Body of pancreas (tissue), 4 donors: Measurements from ENCODE around the gene SLC25A29. TPM values are rescaled to one million over a fixed set of nuclear protein-coding genes. Genes with fewer than 3 reads are reported as not detected.

ENCODE experiments used
- ATAC-seq: fragments of 150-250 bp; one replicate; pipeline ENCODE4 v1.9.1; 2016
- DNase-seq, 4 donors: peaks; one replicate each; pipeline ENCODE4 v3.0.0-alpha.2; 2019
- H3K27ac ChIP-seq, 4 donors: fragments of 200-600 bp; sonication (generic); 1 replicate in 3 of 4; 2 replicates in 1 of 4; pipeline versions ENCODE4 v1.5.1 to v1.6.1; 2016 to 2019; ENCODE audit warnings: mild to moderate bottlenecking in 1 of 4, mixed read lengths in 1 of 4, moderate library complexity in 1 of 4
- H3K27me3 ChIP-seq, 2 donors: fragments of 200-600 bp; sonication (generic); one replicate each; pipeline ENCODE4 v1.6.0; 2016; ENCODE audit warnings: mild to moderate bottlenecking in 1 of 2
- H3K36me3 ChIP-seq, 2 donors: fragments of 200-600 bp; sonication (generic); replicated peaks in 1 of 2; 2 replicates each; pipeline ENCODE4 v1.5.1; 2016; ENCODE audit warnings: low read depth in 2 of 2; ENCODE audit not compliant: insufficient read depth in 1 of 2
- H3K4me1 ChIP-seq: fragments of 200-600 bp; sonication (generic); one replicate; pipeline ENCODE4 v1.6.0; 2016
- H3K4me3 ChIP-seq, 2 donors: fragments of 200-600 bp; sonication (generic); 1 replicate in 1 of 2; 2 replicates in 1 of 2; pipeline ENCODE4 v1.5.1; 2016 to 2019
- H3K9me3 ChIP-seq, 3 donors: fragments of 200-600 bp; sonication (generic); 1 replicate in 2 of 3; 2 replicates in 1 of 3; pipeline ENCODE4 v1.5.1; 2016
- POLR2A ChIP-seq, 3 donors: fragments of 450-650 bp; IDR thresholded peaks; one replicate each; pipeline ENCODE4 v1.6.1; 2016; ENCODE audit warnings: antibody characterized with exemption in 3 of 3, mild to moderate bottlenecking in 2 of 3
- WGBS, 2 donors: methylation state at CpG; one replicate each; pipeline ENCODE4 v1.1.5; 2017; 5-methylcytosine and 5-hydroxymethylcytosine counted together
- intact Hi-C: fragments of 100-400 bp; cut with DNase I; formaldehyde crosslinking; loops from one replicate; pipeline ENCODE4 v1.15.1; 2023
- total RNA-seq, 2 donors: library from RNA; depleted of rRNA; stranded (reverse); fragments of >200 nt; gene quantifications; one replicate each; pipeline ENCODE4 v1.1.0, GENCODE V29; 2016
- TF ChIP-seq, protein P1 (sequence below), 7 experiments: fragments of 450-650 bp in 4 of 7; fragments of 200-600 bp in 3 of 7; sonication (generic) in 3 of 7; IDR thresholded peaks; one replicate each; pipeline ENCODE4 v1.5.1; 2016 to 2019; ENCODE audit warnings: antibody characterized with exemption in 7 of 7

SLC25A29 gene
- total RNA-seq, 2 donors from 2014 or later = 25.2 to 63.9 TPM

DNA sequence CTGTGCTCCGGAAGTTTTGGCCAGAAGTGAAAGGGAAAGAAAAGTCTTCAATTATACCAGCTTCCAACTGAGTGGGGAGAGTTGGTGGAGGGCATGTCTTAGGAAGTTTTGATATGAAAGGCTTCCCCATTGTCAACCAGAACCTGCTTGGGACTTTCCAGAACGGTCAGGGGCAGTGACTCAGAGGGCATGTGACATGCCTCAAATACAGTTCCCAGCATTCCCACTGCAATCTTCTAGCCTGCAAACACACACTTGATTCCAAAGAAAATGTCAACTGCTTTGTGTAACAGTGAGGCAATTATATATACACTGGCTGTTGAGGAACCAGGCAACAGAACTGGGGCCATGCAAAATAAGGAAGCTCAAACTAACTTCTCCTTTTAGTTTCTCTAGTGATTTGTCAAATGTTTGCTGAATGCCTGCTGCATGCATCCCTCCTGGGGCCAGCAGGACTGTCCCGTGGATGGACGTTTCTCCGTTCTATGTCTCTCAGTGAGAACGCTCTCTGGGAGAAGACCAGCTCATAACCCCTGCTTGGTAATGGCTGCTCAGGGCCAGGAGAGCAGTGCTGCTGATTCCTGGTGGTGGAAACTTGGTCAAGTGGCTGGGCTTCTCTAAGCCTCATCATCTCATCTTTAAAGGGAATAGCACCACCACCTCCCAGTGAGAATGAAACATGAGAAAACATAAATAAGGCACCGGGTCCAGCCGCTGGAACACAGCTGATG, 35.2 kb upstream of the SLC25A29 start:
- H3K27me3 ChIP-seq = no peaks in the 10 kb centered on the region
- WGBS, 2 donors = 73 to 78% methylated on average over 8 of the region's 8 CpGs
- peak in 1 of 3 donors; percentile 17 for TF ChIP-seq POLR2A (IDR thresholded peaks at IDR 0.05)
- TF ChIP-seq, protein P1, sequence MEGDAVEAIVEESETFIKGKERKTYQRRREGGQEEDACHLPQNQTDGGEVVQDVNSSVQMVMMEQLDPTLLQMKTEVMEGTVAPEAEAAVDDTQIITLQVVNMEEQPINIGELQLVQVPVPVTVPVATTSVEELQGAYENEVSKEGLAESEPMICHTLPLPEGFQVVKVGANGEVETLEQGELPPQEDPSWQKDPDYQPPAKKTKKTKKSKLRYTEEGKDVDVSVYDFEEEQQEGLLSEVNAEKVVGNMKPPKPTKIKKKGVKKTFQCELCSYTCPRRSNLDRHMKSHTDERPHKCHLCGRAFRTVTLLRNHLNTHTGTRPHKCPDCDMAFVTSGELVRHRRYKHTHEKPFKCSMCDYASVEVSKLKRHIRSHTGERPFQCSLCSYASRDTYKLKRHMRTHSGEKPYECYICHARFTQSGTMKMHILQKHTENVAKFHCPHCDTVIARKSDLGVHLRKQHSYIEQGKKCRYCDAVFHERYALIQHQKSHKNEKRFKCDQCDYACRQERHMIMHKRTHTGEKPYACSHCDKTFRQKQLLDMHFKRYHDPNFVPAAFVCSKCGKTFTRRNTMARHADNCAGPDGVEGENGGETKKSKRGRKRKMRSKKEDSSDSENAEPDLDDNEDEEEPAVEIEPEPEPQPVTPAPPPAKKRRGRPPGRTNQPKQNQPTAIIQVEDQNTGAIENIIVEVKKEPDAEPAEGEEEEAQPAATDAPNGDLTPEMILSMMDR (IDR thresholded peaks at IDR 0.05) = no peak
- H3K4me1 ChIP-seq = peaks cover 15% of the 10 kb centered on the region
- peak; percentile 85 for ATAC-seq
- intact Hi-C loops = no loop called here
- DNase-seq = peak in 3 of 4 donors; percentile 37 to 78 (median 63)
- H3K4me3 ChIP-seq = no peak overlapping the region
- H3K27ac ChIP-seq = peak overlapping the region in 3 of 4 donors; percentile 37 to 83 (median 68)
- H3K36me3 ChIP-seq = peaks cover 0 to 9% of the 10 kb centered on the region in 2 donors
- no peaks in the 10 kb centered on the region for H3K9me3 ChIP-seq

DNA sequence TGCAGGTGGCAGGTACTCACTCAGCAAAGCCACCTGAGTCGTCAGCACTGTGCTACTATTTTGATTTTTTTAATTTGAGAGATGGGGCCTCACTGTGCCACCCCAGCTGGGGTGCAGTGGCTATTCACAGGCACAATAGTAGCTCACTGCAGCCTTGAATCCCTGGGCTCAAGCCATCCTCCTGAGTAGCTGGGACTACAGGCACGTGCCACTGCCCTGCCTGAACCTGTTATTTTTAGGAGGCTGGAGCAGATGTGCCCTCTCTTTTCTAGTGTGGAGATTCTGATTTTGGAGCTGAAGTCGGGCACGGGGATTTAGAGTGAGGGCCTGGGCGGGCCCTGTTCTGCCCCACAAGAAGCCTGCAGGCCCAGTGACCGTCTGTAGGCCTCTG, 34.2 kb upstream of the SLC25A29 start:
- intact Hi-C loops = no loop called here
- Histone ChIP-seq H3K27me3 (no peaks in the 10 kb centered on the region), H3K4me3 (no peak overlapping the region), H3K36me3 (peaks cover 0 to 6% of the 10 kb centered on the region in 2 donors), H3K9me3 (no peaks in the 10 kb centered on the region), H3K27ac (peak overlapping the region in 1 of 4 donors; percentile 83), H3K4me1 (peaks cover 15% of the 10 kb centered on the region)
- TF ChIP-seq, protein P1 (IDR thresholded peaks at IDR 0.05) = no peak
- TF ChIP-seq POLR2A (IDR thresholded peaks at IDR 0.05) = no peak
- DNase-seq = no peak
- ATAC-seq = no peak
- WGBS, 2 donors = 72 to 79% methylated on average over 5 to 6 of the region's 6 CpGs

DNA sequence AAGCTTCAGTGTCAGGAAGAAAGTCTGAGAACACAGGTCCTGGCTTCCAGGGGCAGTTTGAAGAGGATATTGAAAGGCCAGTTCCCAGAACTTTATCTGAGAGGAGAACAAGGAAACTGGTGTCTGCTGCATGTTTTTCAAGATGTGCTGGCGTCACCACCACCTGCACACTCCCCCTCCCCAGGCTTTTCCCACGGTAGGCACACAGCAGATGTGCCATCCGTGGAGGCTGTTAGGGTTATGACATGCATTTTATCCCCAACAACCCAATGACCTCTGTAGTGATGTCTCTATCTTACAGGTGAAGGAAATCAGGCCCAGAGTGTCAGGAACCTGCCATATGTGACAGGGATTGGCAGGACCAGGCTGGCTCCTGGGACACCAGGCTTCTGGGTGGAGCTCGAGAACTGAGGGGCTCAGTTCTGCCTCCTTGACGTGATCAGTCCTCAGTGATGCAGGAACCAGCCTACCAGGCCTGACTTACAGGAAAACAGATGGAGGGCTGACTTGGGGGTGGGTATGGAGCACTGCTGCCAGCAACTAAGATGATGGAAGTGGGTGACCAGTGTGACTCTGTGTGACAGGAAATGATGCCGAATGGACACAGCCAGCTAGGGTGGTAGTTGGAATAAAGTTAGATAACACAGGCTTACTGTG, 33.6 kb upstream of the SLC25A29 start:
- DNase-seq (no peak), ATAC-seq (no peak)
- 81 to 88% methylated on average over 4 to 6 of the region's 6 CpGs for WGBS, 2 donors
- Histone ChIP-seq H3K36me3 (peaks cover 0 to 6% of the 10 kb centered on the region in 2 donors), H3K4me3 (no peak overlapping the region), H3K27ac (no peak overlapping the region), H3K9me3 (no peaks in the 10 kb centered on the region), H3K4me1 (peaks cover 15% of the 10 kb centered on the region), H3K27me3 (no peaks in the 10 kb centered on the region)
- TF ChIP-seq, protein P1 (IDR thresholded peaks at IDR 0.05) = no peak
- TF ChIP-seq POLR2A (IDR thresholded peaks at IDR 0.05) = no peak
- intact Hi-C loops = no loop called here

DNA sequence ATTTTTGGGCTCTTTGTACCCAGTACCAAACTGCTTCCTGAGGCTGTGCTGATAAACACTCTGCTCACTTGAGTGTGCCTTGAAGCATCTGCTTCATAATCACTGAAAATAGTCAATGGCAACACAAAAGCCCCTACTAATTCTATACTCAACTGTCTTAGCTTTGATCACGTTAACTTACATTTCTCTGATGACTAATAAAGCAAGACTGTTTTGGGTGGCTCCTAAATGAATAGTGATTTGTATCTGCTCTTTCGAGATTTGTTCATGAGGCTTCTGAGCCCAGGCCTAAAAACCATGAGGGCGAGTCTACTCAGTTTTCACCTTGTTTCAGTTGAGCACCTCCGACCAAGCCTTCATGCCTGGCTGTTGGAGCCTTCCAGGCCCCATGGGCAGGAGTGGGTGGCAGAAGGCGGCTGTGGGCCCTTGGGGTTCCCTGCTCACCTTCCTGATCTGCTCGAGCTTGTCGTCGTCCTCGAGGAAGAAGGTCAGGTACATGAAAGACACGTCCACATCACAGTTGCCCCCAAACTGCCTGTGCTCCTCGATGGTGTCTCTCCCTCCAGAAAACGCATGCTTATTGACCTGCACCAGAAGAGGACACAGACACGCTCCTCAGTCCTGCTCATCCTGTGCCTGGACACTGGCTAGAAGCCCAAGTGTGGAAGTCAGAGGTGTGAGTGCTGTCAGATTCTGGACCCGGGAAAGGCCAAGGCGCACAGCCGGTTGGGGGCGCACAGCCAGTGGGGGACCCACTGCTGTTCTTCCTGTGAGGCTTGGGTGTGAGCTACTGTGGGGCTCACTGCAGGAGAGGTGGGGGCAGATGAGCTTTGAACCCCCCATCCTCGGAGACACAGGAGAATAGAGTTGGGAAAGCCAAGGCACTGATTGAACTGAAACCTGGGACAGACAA, 30.6 kb upstream of the SLC25A29 start:
- H3K4me1 ChIP-seq = peaks cover 11% of the 10 kb centered on the region
- H3K36me3 ChIP-seq = peaks cover 0 to 4% of the 10 kb centered on the region in 2 donors
- no peaks in the 10 kb centered on the region for H3K9me3 ChIP-seq
- peak in 1 of 4 donors; percentile 6 for DNase-seq
- intact Hi-C loops = no loop called here
- no peak overlapping the region for H3K27ac ChIP-seq
- no peak for ATAC-seq
- TF ChIP-seq, protein P1 (IDR thresholded peaks at IDR 0.05) = no peak
- TF ChIP-seq POLR2A (IDR thresholded peaks at IDR 0.05) = no peak
- no peaks in the 10 kb centered on the region for H3K27me3 ChIP-seq
- 85 to 91% methylated on average over 18 of the region's 18 CpGs for WGBS, 2 donors
- H3K4me3 ChIP-seq = no peak overlapping the region
